ENCODE measurements around the gene ADRA2C.

DNA sequence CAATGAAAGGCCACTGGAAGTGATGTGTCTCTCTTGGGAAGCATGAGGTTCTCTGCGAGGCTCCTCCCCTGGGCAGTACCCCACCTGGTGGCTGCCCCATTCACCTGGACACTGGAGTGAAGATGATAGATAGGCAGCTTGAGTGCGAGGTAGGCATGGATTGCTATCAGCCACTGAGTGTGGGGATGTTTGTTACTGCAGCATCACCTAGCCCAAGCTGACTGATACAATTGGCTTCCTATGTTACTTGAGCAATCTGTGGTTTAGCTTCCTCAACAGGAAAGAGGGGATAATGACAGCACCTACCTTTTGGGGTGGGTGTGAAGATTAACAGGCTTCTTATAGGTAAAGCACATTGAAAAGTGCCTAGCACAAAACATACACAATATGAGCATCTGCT, 30.8 kb downstream of the ADRA2C start:
- no peak for TF ChIP-seq POLR2AphosphoS5 (IDR thresholded peaks at IDR 0.05)
- TF ChIP-seq, protein P1, sequence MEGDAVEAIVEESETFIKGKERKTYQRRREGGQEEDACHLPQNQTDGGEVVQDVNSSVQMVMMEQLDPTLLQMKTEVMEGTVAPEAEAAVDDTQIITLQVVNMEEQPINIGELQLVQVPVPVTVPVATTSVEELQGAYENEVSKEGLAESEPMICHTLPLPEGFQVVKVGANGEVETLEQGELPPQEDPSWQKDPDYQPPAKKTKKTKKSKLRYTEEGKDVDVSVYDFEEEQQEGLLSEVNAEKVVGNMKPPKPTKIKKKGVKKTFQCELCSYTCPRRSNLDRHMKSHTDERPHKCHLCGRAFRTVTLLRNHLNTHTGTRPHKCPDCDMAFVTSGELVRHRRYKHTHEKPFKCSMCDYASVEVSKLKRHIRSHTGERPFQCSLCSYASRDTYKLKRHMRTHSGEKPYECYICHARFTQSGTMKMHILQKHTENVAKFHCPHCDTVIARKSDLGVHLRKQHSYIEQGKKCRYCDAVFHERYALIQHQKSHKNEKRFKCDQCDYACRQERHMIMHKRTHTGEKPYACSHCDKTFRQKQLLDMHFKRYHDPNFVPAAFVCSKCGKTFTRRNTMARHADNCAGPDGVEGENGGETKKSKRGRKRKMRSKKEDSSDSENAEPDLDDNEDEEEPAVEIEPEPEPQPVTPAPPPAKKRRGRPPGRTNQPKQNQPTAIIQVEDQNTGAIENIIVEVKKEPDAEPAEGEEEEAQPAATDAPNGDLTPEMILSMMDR (IDR thresholded peaks at IDR 0.05 in 8 of 11, conservative IDR thresholded peaks at IDR 0.05 in 3 of 11), result no peak
- TF ChIP-seq POLR2A (IDR thresholded peaks at IDR 0.05), result no peak

All from spleen (tissue), 7 donors.